ENCODE measurements around the gene LAMB4. TPM values are rescaled to one million over a fixed set of nuclear protein-coding genes. Genes with fewer than 3 reads are reported as not detected.

Gene LAMB4
- total RNA-seq, 1 donor from 2014 or later, result 0.47 TPM

DNA sequence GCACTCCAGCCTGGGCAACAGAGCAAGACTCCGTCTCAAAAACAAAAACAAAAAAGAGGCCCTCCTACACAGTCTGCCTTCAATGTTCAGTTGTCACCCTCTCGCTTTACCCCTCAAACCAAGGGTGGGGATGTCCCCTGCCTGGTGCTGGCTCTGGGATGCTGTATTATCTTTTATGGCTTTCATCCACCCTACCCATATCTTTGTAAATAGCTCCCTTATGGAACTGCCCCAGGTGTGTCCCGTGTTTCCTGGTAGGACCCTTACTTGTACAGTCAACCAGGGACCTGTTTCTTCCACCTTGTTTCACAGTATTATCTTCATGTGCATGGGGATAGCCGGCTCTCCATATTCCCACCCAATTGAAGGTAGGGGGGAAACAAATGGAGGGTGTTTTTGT is 111.5 kb downstream of the LAMB4 start:
- no peak for DNase-seq (ENCODE audit: extremely low read depth, low read depth, low spot score)

GRCh38 chr7:108017776-108018151 is 112.4 kb downstream of the LAMB4 start:
- DNase-seq (ENCODE audit: extremely low read depth, low read depth, low spot score), result no peak

DNA sequence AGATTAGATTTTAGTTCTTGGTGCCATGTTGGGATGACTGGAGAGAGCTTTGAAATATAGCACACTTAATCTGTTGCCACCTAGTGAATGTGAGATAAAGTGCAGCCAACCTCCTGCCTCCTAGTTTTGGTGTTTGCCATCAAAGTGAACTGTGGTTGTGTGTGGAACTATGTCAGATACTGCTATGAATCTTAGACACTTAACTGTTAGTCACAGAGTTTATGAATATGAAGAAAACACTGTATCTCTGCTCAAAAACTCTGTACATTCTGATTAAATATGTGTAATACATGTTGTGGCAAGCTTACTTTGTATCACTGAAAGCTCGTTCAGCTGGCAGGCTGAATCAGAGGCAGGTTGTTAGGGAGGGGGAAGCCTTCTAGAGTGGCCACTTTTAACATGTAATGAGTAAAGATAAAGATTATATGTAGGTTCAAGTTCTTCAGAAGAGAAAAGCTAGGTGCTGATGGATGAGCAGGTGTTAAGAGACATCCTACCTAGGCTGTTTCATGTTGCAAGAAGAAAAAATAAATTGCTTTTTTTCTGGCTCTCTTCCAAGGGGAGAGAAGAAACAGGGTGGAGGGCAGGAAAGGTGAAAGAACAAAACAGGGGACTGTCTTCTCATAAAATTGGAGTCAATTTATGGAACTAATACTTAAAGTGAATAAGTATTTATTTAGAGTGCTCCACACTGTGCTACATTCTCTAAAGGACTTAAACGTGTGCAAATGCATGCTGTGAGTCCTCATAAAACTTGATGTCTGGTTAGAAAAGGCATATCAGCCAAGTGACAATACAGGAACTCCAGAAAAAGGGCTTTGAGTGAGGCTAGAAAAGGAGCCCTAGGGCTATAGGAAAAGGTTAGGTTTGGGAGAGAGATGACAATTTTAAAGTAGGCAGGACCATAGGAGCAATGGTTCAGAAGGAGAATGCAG is 113.1 kb downstream of the LAMB4 start:
- DNase-seq (ENCODE audit: extremely low read depth, low read depth, low spot score), result no peak

DNA sequence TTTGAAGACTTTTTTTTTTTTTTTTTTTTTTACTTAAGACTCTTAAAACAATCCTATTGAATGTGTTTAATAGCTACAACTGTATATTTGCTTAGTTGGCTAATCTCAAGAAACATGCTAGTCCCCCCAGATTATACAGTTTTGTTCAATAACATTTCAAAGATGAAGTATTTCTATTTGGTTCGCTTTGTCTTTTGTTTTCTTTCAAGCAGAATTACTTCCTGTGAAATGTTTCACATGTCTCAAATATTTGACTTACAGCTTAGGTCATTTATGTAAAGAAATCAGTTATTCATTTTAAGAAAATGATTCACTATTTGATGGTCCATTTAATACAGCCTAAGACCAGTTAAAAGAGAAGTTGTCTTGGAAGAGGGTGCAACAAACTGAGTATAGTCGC is 114.4 kb downstream of the LAMB4 start:
- no peak for DNase-seq (ENCODE audit: extremely low read depth, low read depth, low spot score)

GRCh38 chr7:108014747-108015682 is 115.1 kb downstream of the LAMB4 start:
- peak; percentile 91 for DNase-seq (ENCODE audit: extremely low read depth, low read depth, low spot score)

DNA sequence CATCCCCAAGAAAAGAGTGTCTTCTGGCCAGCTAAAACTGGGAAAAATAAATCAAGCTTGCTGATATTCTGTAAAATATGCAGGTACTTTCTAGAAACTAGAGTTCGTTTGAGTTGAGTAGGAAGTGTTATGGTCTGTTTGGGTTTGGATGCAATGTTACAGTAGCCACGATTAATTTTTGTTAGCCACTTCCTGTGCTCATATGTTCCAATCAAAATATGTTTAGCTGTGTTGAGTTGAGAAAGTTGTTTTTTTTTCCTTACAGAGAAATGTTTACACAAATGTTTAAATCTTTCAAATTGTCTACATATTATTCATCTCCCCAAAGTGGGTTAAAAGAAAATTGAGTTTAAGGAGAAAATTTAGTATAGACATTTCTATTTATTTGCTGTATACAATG is 115.9 kb downstream of the LAMB4 start:
- no peak for DNase-seq (ENCODE audit: extremely low read depth, low read depth, low spot score)

DNA sequence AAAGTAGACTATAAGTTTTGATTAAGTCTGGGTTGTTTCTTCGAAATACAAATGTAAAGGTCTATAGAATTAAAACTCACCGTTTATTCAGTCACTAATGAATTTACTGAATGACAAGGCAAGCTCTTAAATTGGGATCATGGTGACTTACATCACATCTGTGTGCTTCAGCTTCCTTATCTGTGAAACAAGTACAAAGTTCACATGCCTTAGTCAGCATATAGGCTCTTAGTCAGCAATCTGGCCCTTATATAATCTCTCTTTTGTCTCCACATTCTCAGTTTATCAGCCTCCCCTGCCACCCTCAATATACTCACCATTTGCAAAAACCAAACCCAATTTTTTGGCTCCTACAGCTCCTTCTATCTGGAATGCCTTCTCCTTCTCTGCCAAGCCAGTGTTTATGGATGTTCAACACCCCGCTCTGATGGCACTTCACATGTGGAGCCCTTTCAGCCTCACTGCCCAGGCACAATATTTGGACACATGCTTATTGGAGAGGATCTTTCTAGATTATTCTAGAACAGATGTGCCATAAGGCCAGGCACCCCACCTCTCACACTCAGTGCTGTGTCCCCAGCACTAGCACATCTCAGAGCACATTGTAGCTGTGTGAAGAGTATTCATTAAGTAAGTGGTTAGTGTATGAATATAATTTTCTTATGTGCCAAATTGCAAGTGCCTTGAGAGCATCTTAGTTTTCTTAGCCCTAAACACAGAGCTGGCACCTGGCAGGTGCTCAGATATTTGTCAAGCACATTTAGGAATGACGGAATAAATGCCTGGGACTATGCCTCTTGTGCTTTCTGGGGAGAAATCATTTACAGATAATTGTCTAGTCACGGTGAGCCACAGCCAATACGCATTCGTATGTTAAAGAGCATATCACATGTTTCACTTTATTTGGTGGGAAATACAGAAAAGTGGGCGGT is 117.4 kb downstream of the LAMB4 start:
- no peak for DNase-seq (ENCODE audit: extremely low read depth, low read depth, low spot score)

GRCh38 chr7:108010377-108010776 is 119.8 kb downstream of the LAMB4 start:
- DNase-seq (ENCODE audit: extremely low read depth, low read depth, low spot score), result no peak

DNA sequence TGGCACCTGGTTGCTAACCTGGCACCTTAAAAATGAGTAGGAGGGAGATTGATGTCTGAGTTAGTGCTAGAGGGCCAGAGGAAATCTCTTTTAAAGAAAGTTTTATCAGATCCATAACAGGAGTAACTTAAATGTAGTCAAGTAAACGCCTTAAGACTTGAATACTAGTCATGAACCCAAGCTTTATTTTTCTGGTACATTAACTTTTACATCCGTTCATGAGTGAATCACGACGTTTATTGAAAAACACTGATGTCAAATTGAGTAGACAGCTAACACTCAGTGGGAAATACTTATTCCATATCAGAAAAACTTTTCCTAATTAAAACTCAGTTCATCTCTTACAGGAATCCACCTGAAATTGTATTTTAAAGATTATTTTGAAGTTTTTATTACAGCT is 120.3 kb downstream of the LAMB4 start:
- DNase-seq (ENCODE audit: extremely low read depth, low read depth, low spot score), result no peak

GRCh38 chr7:108008827-108009226 is 121.3 kb downstream of the LAMB4 start:
- no peak for DNase-seq (ENCODE audit: extremely low read depth, low read depth, low spot score)

- no peak for DNase-seq (ENCODE audit: extremely low read depth, low read depth, low spot score)
Measured at GRCh38 chr7:108008240-108008639, 121.9 kb downstream of the LAMB4 start.

DNA sequence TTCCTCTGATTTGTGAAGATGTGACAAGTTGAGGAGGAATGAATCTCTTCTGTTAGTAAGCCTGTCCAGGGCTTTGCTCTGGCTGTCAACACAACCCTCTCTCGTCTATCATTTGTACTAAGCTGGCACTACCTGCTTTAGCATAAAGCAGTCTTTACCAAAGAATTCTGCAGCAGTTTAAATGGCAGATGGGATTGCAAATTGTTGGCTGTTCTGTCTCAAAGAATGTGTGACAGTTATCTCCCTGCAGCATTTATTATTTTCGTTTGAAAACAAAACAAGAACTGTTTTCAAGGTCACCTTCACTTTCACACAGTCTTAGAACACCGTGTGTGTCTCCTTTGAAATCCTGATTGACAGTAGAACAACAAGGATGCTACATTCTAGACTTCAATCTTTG is 122.4 kb downstream of the LAMB4 start:
- no peak for DNase-seq (ENCODE audit: extremely low read depth, low read depth, low spot score)

GRCh38 chr7:108007261-108007660 is 122.9 kb downstream of the LAMB4 start:
- DNase-seq (ENCODE audit: extremely low read depth, low read depth, low spot score), result no peak

DNA sequence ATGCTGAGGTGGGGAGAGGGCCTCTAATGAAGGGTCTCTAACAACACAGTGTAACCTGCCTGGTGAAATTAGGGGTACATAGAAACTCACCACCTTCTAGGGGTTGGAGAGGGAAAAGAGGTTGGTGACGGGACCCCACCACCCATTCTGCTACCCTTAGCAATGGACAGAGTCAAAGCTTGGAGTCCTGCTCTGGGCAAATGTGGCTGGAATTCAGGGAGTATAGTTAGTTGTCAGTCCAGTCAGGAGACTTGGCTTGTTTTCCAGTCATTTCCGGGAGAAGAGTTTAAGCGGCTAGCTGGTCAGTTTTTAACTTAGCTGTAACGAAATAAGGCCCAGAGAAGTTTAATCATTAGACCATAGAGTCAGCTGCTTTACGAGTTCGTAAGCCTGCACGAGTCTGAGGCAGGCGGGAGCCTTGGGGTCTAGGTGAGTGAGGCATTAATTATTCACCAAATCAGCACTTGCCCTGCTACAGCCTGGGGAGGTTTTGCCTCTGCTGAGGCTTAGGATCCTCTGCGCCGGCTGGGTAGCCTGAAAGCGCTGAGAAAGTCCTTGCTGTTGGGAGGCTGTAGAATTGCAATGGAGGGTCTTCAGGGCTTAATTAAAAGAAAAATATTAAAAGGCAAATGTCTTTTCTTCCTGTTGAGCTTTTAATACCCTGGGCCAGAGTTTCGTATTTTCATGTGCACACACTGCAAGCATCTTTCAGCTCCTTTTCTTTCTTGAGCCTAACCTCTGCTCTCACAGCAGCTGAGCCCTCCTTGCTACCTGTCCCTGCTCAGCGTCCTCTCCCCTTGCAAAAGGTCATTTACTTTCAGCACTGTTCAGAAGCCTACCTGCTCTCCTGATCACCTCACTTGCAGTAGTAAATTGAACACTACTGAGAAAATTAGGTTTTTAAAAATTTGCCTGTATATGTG is 125.7 kb downstream of the LAMB4 start:
- DNase-seq (ENCODE audit: extremely low read depth, low read depth, low spot score), result no peak

DNA sequence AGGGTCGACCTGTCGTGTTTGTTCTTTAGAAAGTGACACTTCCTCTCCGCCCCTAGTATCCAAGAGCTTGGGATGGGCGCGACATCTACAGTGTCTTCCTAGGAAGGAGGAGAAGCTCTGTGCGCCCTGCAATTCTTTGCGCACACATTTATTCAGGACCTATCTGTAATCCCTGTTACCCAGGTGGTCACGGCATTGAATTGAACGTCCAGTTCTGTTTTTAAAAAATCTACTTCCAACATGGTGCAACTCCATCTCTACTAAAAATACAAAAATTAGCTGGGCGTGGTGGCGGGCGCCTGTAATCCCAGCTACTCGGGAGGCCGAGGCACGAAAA is 126.6 kb downstream of the LAMB4 start:
- DNase-seq (ENCODE audit: extremely low read depth, low read depth, low spot score), result no peak

DNA sequence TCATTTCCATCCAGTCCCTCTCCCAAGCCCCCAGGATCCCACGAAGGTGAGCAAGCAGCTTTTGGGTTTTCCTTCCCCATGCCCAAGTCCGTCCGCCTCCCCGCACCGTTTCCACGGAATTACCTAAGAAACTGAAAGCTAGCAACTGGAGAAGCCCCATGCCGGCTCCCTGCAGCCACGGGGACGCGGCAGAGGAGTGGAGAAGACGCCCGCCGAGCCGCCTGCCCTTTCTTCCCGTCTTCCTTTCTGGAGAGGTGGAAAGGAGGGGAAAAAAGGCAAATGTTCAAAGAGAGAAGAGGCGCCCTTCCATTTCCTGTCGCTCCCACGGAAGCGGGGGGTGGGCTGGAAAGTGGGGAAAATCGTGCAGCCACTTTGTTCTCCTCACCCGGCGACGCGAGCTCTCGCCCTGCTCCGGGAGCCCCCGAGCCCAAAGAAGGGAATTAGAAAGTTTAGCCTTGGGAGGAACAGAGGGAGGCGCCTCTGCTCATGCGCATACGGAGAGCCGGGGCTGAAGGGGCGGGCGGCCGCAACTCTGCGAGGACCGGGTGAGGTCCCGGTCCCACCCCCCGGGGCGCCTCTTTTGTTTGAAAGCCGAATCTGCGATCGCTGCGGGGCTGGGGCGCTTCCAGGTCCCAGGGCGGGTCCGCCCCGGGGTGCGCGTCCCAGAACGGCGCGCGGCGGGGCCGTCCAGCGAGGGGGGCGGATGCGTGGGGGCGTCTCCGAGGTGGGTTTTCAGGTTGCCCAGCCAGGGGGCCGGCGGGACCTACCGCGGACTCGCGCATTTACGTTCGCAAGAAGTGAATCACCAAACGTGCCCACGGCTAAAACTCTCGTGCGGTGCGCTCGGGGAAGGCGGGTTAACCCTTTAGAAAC is 127.2 kb downstream of the LAMB4 start, which contains the start of gene LAMB1:
LAMB1 (minus strand) TSS at position 436 of the 873 bp plus-strand sequence; CDS start at position 160, 276 bp downstream.
- no peak for DNase-seq (ENCODE audit: extremely low read depth, low read depth, low spot score)

DNA sequence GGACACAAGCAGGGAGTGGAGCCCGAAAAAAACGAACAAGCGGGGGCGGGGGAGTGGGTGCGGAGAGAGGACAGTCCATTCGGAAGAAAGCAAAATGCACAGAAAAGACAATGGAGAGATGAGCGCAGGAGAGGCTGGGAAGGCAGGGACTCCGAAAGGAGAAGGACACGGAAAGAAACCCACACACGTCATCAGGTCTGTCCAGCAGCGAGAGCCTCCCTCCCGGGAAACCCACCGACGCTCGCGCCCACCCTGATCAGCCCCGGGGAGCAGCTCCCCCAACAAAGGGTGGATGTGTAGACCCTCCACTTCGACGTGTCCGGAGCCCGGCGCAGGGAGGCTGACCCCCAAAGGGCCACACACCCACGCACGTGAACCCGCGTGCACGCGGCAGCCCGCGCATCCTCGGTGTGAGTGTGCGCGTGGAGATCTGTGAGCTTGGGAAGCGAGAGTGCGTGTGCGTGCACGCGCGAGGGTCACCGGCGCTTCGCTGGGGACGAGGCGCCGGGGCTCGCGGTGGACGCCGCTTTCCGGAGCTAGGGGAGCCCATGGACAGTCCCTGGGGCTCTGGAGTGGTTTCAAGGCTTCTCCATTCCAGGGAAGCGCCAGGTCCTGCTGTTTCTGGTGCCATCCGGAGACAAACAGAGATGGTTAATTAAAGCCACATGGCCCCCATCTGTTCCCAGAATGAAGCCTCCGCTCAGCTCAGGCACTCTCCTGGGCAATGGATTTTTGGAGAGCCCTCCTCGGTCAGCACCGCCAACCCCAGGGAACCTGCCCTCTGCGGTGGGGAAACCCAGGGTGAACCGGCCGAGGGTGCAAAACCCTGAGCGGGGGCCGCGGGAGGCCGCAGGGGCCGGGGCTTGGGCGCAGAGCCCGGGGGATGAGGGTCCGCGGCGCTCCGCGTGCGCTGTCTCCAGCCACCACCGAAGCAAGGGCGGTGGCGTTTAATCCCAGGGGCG is 128.1 kb downstream of the LAMB4 start:
- no peak for DNase-seq (ENCODE audit: extremely low read depth, low read depth, low spot score)

Data from glomerular endothelial cell (primary cell).